GM19397 (cell line): ENCODE measurements around the gene MTREX.

ENCODE experiments used
- ATAC-seq: cut with Tn5 transposase; IDR thresholded peaks from one replicate; pipeline ENCODE4 v1.9.1; 2021; ENCODE audit warnings: mild to moderate bottlenecking, moderate library complexity; ENCODE audit not compliant: unreplicated experiment

Gene MTREX

GRCh38 chr5:55418994-55419968, 111.5 kb downstream of the MTREX start:
- no peak for ATAC-seq

DNA sequence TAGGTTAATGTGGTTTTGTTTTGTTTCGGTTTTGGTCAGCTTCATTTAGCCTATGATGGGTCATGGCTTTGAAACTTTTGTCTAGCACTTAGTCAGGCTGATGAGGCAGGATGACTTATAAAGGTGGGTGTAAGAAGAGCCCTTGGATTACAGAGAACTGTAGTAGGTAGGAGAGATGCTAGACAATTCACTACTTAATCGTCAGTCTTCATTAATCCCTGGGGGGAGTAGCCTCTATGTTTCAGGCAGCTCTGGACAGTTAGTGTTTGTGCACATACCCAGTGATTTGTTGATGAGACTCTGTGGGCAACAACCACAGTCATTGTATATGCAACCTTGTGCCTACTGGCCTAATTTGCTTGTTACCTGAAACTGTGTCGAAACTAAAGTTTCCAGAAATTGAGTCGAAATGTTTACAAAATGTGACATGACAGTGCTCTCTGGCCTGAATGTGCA, 113.3 kb downstream of the MTREX start:
- peak; percentile 89 for ATAC-seq

GRCh38 chr5:55426455-55426854, 118.7 kb downstream of the MTREX start:
- no peak for ATAC-seq

DNA sequence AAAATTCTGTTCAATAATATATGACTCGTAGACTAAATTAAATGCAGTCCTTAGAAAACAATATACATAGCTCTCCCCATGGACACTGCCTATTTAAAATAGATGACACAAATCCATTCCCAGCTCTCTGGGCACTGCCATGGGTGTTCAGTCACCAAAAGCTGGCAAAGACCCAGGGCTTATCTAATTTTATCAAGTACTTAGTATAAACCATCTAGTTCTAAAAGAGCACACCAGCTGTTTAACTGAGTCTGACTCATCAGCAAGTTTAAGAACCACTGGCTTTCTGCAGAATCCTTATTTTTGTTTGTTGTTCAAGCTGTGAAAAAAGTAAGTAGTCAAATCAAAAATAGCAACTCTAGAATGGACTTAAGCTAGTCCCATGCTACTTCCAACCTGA, 119.4 kb downstream of the MTREX start:
- no peak for ATAC-seq

DNA sequence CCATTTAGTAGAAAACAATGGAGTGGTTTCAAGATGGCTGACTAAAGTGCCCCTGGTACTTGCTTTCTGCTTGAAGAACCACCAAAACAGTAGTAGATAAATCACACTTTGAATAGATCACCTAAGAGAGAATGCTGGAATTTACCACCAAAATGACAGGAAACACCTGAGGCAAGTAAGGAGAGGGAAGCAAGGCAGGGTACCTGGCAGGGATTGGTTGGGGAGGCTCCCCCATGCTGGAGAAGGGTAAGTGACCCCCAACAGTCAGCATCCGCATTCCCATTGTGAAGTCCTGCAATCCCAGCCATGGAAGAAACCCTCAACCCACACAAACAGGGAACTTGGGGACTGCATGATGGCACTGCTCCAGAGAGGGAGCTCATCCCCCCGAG, 121.4 kb downstream of the MTREX start:
- no peak for ATAC-seq

DNA sequence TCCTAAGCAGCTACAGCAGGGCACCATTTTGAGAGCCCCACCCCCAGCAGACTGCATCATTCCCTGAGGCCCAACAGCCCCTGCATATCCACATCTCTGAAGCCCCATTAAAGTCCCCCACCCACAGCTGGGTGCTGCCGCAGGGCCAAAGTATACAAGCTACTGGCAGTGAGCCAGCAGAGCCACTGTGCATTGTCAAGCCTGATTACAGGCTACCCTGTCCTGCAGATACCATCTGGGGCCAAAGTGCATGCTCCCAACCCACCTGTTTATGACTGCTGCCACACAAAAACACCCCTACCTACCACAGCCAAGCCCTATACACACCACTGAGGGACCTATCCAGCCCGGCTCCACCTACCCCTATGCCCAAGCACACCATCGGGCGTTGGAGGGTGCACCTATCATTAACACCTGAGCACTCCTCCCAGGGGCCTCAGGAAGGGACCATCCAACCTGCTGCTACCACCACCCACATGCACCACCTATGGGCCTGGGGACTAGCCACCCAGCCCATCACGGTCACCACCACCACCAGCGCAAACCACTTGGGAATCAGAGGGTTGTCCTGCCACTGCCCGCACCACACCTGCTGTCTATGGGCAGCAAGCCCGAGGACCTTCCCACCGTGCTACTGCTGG, 121.9 kb downstream of the MTREX start:
- no peak for ATAC-seq

DNA sequence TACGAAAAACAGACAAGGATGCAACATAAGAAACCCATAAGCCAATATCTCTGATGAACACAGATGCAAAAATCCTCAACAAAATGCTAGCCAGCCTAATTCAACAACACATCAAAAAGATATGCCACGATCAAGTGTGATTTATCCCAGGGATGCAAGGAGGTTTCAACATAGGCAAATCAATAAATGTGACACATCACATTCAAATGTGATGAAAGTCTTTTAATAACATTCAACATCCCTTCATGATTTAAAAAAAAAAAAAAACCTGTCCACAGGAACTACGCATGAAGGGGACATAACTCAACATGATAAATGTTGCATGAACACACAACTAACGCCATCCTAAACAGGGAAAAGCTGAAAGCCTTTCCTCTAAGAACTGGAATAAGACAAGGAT, 124.8 kb downstream of the MTREX start:
- no peak for ATAC-seq

DNA sequence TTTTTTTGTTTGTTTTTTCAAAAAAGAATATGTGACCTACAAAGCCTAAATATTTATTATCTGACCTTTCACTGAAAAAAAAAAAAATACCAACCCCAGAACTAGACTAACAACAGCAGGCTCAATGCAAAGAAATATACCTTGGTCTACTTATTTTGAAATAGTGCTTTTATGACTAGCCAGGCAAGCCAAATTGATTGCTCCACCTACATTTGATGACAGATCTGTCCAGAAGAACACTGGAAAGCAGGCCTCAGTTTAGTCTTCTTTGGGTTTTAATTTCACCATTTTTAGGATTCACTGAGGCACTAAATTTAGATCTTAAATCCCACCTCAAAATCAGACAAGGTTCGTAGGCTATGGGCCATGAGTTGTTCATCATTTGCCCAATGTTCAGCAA, 129.7 kb downstream of the MTREX start:
- no peak for ATAC-seq

GRCh38 chr5:55437859-55438206, 130.0 kb downstream of the MTREX start:
- no peak for ATAC-seq

- ATAC-seq = no peak
Observed at GRCh38 chr5:55438998-55439397, 131.2 kb downstream of the MTREX start.

DNA sequence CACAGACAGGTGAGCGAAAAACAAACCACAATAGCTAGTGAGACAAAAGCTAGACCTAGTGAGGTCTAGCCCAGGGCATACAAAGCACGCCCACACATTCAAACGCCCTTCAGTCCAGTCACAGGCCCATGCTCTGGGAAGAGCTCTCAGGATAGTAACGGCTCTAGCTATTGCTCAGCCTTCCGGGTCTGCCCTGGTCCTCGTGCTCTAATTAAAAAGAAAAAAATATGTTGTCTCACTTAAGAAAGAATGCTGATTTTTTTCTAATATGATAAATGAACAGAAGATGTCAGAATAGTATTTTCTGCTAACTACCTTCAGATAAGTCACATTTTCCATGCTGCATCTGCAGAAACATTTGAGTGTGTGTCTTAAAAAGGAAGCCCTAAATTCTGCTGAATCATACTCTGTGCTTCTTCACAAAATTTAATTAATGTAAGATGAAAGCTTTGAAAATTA, 132.4 kb downstream of the MTREX start:
- no peak for ATAC-seq

DNA sequence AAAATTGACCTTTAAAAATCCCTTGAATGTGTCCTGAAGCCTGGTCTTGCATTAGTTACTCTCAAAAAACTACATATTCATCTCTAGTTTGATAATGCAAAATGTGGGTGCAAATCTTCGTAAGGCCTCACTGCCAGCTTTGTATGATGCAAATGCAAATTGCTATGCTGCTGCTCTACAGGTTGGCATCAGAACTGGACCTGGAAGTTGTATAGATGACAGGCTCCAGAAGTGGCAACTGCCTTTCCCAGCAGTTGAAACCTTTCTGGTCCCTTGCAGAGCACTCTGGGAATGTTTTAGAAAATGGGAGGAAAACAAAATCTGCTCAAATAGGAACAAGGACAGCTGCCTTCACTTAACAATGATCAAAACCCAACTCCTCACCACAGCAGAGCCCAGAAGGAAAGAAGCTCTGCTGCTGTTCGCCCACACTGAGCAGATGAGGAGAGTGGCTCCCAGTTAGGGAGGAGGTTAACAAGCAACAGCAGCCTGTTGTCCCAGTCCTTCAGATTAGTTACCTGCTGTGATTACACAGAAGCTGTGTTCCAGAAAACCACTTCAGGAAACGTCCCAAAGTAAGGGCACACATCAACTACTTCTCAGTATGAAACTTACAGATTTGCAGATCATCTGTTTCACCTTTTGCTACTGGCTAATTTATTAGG, 133.4 kb downstream of the MTREX start:
- no peak for ATAC-seq

GRCh38 chr5:55441954-55442353, 134.2 kb downstream of the MTREX start:
- no peak for ATAC-seq

DNA sequence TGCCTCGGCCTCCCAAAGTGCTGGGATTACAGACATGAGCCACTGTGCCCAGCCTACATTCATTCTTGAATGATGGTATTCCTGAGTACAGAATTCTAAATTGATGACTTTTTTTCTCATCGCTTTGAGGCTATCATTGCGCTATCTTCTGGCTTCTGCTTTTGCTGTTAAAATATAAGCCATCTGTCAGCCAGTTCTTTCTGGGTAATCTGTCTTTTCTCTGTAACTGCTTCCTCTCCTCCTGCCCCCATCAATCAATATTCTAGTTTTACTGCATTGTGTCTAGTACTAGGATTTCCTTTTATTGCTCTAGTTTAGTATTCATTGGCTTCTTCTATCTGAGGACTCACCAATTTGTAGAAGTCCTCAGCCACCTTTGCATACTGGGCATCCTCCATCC, 138.0 kb downstream of the MTREX start:
- ATAC-seq = no peak

DNA sequence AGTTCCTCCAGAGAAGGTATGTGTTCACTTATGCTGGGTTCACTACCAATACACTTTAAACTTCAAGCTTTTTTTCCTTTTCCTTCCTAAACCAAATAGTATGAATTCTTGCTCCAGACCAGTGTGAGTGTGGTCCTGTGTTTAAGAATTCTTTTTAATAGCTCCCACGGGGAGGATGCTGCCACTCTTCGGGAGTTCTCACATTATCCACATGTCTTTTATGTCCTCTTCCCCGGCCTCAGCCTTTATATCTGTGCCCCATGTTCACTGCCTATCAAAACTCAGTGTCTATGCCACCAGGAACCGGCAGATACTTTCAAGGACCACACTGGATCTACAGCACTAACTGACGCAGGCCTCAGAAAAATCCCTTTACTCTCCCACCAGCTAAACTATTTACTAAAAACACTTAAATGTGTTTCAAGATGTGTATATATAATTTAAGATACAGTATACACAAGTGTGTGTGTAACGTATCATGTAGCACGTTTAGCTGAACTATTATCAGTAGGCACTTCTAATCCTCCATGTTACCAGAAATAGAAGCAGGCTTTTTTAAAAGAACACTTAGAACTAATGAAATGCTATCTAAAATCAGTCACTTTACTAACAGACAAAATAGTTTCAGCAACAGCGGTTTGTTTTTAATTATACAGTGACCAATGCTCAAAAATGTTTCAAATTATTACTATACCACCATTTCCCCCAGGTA, 139.0 kb downstream of the MTREX start:
- ATAC-seq = no peak

DNA sequence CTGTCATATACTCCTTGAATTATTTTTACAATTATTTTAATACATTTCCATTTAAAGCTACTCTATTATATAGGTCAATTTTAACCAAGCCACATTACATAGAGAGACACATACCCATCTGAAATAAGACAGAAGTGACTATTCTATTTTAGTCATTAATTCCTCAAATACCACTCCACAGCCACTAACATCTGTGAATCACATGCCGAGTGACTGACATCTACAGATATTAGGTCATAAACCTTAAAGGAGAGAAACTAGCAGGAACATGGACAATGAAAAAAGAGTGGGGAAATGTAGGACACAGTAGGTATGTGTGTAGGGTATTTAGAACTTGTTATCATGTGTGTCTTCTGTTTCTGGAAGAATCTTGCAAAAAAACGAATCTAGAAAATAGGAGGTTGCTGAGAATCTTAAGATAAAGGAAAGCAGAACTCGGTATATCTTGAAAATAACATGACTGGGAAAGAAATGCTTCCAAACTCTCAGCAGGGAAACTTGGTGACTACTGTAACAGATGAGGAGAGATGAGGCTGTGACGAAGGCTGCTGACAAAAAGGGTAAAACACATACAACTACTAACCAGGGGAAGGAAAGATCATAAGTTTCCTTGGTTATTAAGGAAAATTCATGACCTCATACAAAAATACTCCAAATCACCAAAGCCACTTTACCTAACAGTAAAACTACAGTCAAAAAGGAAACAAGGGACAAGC, 142.4 kb downstream of the MTREX start:
- no peak for ATAC-seq

DNA sequence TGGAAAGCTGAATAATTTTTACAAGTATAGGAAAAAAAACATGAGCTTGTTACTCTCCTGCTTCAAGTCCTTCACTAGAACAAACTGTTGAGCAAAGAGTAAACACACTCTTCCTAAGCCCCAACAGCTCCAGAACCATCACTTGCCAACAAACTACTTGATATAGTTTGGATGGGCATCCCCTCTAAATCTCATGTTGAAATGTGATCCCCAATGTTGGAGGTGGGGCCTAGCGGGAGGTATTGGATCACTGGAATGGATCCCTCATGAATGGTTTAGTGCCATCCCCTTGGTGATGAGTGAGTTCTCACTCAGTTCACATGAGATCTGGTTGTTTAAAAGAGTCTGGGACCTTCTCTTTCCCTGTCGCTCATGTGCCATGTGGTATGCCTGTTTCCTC, 144.2 kb downstream of the MTREX start:
- no peak for ATAC-seq

GRCh38 chr5:55453211-55453610, 145.4 kb downstream of the MTREX start:
- ATAC-seq = no peak

DNA sequence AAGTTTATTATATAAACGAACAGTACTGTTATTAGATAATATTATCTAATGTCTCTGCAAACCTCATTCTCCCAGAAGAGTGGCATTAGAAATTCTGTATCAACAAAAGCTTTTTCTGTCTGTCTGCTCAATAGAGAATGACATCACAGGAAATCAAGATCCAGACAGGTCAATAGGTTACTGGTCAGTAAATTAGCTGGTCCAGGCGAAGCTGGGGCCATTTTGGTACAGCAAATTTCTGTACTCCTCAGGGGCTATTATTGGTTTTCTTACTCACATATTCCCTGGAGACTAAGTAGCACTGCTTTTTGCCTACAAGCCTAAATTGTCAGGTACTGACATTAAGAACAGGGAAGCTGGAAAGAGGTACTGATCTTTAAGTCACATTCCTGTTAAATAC, 146.5 kb downstream of the MTREX start:
- ATAC-seq = no peak

- no peak for ATAC-seq
Observed at GRCh38 chr5:55456216-55456895, 148.6 kb downstream of the MTREX start.
